Measurements from ENCODE around the gene UGT1A10.

The UGT1A10 gene

DNA sequence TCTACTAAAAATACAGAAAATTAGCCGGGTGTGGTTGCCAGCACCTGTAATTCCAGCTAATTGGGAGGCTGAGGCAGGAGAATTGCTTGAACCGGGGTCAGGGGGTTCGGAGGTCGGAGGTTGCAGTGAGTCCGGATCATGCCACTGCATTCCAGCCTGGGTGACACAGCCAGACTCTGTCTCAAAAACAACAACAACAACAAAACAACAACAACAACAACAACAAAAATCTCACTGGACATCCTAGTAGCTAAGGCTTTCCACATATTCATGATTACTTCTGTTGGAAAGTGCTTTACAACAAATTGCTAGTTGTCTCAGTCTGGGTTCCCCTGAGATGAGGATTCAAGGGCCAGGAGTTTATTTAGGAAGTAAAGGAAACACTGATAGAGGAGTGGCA, 137.6 kb downstream of the UGT1A10 start:
- DNase-seq (ENCODE audit: low spot score) = no peak

DNA sequence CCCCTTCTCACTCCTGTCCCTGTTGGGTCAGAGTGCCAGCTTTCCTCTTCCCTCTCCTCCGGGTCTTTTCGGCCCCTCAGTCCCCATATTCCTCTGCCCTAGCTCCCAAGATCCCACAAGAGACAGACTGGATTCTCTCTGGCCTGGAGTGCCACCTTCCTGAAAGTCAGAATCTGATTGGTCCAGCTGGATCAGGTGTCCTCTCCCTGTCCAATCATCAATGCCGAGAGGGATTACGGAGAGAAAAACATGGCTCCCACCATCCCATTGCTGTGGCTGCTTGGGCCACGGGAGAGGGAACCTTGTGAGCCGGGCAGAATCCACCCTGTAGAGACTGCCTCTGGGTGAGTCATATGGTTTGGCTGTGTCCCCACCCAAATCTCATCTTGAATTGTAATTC, 139.2 kb downstream of the UGT1A10 start:
- no peak for DNase-seq (ENCODE audit: low spot score)

DNA sequence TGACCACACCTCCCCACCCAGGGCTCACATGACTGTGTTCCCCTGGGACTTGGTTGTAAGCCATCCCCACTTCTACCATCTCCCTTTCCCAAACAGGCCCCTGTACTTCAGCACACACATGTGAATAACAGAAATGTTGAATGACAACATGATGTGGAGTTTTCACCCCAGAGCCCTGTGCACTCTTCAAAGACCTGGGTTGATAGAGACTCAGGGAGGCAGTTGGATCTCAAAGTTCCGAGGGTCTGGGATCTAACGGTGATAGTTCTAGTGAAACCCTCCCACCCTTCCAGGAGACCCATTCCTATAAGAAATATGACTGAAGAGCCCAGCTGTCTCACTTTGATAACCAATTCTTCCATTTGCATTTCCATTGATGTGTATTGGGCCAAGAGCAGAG, 141.8 kb downstream of the UGT1A10 start, which contains the start of gene MROH2A:
Gene MROH2A, plus strand, starts transcription at position 301 of the 400 bp plus-strand sequence. CDS start 1,029 bp downstream, outside the sequence.
- DNase-seq (ENCODE audit: low spot score) = no peak

DNA sequence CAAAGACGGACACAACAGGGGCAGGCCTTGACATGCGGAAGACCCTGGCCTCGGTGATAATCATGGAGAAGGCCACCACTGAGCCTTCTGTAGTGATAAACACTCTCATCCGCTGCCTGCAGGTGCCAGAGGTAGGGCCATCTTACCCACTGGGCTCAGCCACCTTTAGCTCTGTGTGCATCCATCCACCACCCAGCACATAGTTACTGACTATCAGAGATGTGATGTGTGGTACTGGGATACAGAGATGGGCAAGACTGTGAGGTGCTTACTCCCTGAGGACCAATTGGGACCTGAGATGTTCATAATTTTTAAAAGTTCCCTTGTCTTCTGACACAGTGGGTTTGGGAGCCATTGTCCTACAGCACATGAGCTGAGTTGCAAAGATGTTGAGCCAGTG, 143.5 kb downstream of the UGT1A10 start:
- no peak for DNase-seq (ENCODE audit: low spot score)

DNA sequence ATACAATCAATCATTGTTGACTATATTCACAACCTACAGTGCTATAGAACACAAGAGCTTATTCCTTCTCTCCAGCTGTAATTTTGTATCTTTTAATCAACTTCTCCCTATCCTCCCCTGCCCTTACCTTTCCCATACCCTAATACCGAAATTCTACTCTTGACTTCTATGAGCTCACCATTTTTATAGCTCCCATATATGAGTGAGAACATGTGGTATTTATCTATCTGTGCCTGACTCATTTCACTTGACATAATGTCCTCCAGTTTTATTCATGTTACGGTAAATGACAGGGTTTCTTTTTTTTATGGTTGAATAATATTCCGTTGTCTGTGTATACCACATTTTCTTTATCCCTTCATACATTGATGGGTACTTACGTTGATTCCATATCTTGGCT, 144.5 kb downstream of the UGT1A10 start:
- no peak for DNase-seq (ENCODE audit: low spot score)

DNA sequence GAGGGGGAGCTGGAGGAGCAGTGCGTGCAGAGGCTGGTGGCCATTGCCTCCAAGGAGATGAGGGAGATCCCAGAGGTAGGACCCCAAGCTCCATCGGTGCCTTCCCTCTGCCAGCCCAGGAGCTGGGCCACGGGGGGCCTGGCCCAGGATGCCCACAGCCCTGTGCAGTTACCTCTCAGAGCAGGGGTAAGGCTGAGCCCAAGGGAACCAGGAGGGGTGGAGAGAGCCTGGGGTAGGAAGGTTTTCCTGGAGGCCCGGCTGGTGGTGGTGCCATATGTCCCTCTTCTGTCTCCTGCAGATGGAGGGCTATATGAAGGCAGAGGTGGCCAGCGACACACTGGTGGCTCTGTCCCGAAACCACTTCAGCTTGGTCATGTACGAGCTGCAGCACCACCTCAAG, 153.3 kb downstream of the UGT1A10 start:
- DNase-seq (ENCODE audit: low spot score) = no peak

DNA sequence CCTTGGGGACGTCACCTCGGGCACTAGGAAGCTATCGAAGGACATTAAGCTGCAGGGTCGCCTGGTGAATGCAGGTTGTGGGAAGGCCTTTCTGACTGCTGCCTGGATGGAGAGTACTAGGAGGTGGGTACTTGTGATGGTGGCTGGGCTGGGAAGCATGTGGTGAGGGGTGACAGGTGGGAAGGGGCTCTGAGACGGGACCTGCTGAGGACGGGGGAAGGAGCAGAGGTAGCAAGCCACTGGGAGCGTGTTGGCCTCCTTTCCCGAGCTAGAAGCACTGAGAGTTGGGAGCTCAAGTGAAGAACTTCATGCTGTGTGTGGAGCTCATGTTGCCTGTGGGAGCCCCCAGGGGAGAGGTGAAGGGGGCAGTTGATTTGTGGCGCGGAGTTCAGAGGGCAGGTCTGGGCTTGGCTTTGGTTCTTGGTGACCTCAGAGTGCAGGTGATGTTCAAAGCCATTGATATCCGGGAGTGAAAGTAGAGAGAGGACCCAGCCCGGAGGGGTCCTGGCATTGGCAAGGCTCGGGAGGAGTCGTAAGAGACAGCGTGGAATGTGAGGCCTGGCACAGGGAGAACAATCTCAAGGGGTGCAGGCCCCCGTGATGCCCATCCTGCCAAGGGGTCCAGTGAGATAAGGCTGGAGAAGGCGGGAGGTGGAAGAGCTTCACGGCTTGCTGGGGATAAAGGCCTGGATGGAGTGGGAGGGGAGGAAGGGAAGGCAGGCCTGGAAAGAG, 155.1 kb downstream of the UGT1A10 start:
- DNase-seq (ENCODE audit: low spot score) = no peak

DNA sequence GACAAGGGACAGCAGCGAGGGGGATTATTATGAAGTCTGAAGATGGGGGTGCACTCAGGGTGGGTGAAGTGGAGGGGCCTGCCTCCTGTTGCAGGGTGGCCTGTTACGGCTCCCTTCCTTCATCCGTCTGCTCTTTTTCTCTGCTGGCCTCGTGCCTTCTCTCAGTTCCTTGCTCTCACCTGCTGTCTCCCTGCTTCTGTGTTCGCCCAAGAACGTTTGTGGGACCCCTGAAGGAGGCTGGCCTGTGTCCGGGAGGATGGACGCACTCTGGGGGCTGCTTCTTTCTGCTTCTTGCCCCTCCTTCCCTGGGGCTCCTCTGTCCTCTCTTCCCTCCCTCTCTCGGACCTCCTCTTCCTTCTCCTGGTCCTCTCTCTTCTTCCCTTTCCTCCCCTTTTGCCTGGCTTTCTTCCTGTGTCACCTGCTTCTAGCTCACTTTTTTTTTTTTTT, 155.7 kb downstream of the UGT1A10 start:
- DNase-seq (ENCODE audit: low spot score) = no peak

DNA sequence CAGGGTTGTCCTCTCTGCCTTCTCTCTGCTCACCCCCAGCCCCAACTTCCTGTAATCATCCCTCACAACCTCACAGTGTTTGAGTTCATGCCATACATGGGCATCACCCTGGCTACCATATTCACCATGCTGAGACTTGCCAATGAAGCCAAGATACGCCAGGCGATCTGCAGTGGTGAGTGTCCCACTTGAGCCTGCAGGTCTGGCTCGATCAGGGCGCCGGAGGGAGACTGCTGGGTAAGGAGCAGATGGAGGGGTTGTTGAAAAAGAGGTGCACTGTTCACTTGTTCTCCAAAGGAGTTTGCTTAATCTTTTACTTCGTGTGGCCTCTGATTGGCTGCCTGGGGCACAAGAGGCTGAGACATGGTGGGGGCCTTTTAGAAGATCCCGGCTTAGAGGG, 156.5 kb downstream of the UGT1A10 start:
- no peak for DNase-seq (ENCODE audit: low spot score)

DNA sequence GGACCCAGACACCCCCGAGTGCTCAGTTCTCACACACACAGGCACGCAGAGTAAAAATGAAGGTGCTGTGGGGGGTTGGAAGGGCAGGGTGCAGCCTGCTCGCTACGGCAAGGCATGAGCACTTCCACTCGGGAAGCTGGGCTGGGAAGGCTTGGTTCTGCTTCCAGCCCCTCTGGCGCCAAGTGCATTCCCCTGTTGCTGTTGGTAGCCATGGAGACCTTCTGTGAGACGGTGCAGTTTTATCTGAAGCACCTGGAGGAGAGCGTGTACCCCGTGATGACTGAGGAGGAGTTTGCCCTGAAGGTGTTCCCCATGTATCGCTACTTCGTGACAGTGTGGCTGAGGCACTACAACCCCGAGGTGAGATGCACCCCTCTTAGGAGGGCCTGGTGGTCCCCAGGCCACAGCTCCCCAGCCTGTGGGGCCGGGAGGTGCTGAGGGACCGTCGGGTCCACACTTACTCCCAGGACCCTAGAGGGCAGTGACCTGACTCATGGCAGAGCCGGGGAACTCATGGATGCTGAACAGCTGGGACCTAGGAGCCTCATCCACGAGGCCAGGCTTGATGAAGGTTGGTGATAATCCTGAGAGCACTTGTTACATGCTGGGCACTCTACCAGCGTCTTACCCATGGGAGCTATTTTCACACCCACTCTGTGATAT, 157.3 kb downstream of the UGT1A10 start:
- no peak for DNase-seq (ENCODE audit: low spot score)

DNA sequence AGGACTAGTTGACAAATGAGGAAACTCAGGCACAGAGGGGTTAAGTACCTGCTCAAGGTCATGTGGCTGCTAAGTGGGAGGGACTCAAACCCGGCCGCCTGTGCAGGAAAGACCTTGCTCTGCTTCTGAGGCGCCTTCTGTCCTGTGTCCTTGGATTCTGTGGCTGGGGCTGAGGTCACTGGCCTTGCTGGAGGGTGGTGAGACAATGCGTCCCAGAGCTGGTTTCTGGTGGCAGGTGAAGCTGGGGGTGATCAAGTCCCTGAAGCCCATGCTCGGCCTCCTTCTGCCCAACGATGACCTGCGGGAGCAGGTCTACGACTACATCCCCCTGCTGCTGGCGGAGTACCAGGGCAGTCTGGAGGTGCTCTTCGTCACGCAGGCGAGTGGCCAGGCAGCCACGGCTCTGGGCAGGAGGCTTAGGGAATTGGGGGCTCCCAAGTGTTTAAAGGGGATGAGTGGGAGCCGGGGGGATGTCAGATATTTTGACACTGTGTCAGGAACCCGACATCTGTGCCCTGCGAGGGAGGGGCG, 157.9 kb downstream of the UGT1A10 start:
- DNase-seq (ENCODE audit: low spot score) = no peak

DNA sequence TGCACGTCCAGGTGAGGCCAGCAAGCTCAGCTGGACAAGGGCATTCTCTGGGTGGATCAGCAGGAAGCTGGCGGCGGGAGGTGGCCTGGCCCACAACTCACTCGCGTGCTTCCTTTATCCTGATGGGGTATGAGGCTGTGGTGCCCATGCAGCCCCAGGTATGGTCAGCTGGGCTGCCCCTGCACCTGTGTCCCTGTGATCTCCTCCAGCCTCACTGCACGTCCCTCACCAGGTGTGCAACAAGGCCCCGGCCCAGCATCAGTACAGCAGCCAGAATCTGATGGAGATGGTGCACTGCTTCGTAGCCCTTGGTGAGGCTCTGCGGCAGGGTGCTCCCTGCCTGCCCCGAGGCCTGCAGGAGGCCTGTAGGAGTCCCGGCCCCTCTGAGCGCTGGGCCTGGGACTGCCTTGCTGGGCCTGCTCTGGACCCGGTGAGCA, 159.5 kb downstream of the UGT1A10 start:
- DNase-seq (ENCODE audit: low spot score) = no peak

DNA sequence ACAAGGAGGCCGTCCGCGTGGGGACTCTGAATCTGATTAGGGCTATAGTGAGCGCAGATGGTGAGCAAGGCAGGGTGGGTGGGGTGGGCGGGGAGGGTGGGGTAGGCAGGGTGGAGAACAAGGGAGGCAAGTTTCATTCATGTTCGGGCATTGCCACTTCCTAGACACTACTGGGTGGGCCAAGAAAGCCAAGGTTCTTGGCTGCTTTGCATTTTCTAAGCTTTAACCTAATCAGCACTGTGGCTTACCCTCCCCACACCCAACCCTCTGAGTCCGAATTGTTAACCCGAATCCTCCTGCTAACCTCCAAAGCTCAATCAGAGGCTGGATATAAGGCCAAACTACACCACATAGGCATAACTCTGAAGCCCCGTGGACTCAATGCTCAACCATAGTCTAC, 160.0 kb downstream of the UGT1A10 start:
- DNase-seq (ENCODE audit: low spot score) = no peak

DNA sequence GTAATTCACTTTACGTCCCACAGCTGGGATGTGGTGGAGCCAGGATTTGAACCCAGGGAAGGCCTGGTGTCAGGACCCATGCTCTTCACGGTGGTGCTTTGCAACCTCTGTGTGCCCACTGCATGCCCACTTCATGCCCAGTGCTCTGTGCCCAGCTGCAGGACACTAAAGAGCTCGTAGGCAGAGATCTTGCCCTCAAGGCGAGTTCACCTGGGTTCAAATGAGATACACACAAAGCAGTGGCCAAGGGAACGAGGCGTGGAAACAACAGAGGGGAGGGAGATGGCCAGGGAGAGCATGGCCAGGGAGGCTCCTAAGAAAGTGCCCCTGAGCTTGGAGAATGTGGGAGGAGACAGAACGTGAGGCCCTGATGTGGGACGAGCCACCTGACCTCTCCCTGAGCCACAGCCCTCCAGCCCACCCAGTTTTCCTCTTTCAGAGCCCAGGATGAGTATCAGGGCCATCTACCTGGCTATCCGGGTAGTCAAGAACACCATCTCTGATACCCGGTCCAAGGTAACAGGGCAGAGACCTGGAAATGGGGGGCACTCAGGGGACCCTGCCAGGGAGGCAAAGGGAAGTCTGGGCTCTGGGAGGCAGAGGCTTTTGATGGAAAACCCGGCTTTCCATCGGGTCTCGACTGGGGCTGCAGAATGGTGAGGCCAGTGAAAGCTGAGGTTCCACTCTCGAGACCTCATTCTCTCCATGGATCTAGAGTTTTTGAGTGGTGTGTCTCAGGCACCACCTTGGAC, 162.3 kb downstream of the UGT1A10 start:
- DNase-seq (ENCODE audit: low spot score) = no peak

DNA sequence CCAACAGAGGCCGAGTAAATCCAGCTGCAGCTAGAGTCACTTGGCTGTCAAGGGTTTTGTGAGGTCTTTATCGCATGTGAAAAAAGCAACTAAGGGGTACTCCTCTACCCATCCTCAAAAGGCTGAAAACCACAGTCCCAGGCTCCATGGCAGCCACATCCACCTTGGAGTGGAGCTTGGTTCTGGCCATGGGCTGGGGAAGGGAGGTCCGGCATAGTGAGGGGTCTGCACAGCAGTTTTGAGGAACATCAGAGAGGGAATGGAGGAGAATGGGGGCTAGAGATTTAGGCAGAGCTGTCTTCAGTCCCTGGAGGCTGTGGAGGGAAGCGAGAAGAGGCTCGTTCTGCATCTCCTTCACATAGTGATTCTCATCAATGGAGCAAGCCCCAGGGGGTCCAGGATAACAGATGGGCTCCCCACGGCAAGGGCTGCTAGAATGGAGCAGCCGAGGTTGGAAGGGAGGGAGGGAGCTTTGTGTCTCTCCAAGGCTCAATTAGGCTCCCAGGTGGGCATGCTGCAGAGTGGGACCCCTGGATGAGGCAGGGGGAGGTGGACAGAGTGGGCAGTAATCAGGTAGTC, 162.9 kb downstream of the UGT1A10 start:
- DNase-seq (ENCODE audit: low spot score) = no peak

DNA sequence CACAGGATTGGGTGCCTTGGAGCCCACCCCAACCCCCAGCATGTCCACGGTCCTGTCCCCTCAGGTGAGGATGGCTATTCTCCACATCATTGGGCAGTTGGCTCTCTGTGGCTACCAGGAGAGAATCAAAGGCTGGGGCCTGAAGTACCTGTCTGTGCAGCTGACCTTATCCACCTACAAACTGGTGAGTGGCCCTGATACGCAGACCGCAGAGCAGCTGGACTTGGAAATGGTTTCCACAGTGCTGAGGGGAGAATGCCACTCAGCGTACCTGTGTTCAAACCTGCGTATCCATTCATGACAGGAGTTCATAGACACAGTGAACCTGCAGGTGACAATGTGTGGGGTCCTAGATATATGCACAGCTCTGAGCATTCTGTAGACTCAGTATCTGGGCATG, 163.5 kb downstream of the UGT1A10 start:
- DNase-seq (ENCODE audit: low spot score) = no peak

DNA sequence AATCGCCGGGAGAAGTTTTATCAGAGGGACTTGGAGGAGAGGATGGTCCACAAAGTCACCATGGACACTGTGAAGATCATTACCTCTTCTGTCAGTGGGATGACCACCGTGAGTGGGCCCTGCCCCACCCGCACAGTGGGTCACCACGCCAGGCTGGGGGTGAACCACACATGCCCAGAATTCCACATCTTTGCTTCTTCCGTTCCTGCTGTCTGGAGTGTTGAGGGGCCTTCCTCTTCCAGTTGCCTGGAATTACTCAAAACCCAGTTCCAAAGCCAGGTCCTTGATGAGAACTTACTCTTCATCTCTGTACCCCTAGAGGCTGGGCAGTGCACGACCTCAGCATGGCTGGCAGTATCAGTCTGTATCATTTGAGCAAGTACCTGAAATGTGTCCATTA, 164.0 kb downstream of the UGT1A10 start:
- DNase-seq (ENCODE audit: low spot score) = no peak

DNA sequence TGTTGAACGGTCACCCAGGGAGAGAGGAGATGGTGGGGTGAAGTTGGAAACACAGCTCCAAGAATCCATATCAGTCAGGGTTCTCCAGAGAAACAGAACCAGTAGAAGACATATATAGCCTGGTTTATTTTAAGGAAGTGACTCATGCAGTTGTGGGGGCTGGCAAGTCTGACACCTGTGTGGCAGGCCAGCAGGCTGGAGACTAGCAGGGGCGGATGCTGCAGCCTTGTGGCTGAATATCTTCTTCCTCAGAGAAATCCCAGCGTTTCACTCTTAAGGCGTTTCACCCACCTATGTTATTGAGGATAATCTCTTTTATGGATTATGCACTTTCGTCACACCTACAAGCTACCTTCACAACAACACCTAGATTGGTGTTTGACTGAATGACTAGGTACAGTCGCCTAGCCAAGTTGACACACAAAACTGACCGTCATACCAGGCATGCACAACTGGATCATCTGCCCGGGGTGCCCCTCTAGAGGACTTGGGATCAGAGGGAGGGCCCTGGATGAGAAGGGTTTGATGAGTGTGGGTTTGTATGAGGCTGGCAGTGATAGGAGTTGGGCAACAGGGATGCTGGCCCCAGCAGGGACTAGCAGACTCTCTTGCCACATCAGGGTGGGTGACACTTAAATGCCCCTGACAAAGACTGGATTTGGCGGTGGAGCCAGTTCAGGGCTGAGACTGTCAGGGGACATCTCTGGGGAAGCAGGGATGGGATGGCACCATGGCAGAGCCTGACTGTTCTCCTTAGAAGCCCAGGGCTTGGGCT, 165.3 kb downstream of the UGT1A10 start:
- DNase-seq (ENCODE audit: low spot score) = no peak

DNA sequence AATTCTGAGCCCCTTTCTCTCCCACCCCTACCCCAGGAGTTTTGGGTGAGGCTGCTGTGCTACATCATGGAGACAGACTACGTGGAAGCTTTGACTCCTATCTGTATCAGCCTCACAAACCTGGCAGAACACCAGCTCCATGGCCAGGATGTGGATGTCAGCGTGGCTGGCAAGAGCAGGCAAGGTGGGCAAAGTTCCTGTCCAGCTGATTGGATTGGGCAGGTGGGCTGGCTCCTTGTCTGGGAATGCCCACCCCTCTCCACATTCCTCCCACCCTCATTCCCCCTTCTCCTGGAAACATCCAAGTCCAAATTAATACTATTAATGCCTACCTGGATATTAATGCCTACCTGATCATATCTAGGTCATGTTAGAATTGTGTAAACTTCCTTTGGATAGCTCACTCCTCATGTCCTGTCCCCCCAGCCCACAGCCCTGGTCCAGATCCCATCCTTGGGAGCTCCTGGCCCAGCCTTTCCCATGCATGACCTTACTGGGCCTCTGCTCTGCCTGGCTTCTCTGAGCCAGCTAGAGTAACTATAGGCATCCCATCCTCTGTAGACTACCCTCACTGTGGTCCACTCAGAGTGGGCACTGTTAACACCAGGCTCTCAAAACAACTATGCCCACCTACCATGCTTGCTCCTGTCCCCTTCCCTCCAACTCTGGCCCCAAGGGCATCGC, 166.0 kb downstream of the UGT1A10 start:
- no peak for DNase-seq (ENCODE audit: low spot score)

DNA sequence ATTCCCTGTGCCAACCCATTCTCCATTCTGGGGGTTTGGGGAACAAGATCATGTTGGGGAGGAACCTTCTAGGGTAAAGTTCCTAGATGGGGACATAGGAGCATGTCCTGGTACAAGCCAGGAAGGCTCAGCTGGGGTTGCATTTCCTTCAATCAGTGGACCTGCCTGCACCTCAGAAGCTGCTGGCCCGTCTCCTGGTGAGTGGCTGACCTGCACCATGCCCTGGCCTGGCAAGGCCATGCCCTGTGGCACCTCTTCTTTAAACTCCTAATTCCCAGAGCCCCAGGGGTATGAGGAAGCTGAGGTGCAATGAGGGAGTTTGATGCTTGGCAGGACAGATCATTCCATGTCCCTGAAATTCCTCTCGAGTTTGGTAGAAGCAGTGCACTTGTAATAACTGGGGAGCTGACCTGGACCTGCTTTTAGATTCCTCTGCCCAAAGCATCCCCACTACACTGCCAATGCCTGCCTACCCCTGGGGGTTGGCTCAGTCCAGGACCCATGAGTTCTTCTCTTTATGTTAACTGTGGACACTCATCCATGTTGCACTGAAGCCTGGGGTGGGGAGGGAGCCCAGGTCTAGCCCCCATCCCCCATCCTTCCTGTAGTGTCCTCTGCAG, 167.2 kb downstream of the UGT1A10 start:
- DNase-seq (ENCODE audit: low spot score) = no peak
